GM23338 (cell line): Measurements from ENCODE around the gene SERPINA1. TPM values are rescaled to one million over a fixed set of nuclear protein-coding genes. Genes with fewer than 3 reads are reported as not detected.

Experiments
- ATAC-seq: fragments of 200-7000 bp; cut with Tn5 transposase; 3 replicates; pipeline ENCODE4 v1.9.1; 2020
- DNase-seq: peaks from one replicate; pipeline ENCODE4 v3.0.0-alpha.2; 2015; ENCODE audit warnings: low spot score
- H2AFZ ChIP-seq: fragments of 200-600 bp; sonication (generic); 2 replicates; pipeline ENCODE4 v1.8.0; 2016; ENCODE audit warnings: antibody characterized with exemption, mild to moderate bottlenecking, moderate library complexity
- H3F3A ChIP-seq: fragments of 200-600 bp; sonication (generic); replicated peaks from 2 replicates; pipeline ENCODE4 v1.8.0; 2017; ENCODE audit warnings: antibody characterized with exemption, mixed run types, low read depth
- H3K27ac ChIP-seq: fragments of 200-600 bp; sonication (generic); 2 replicates; pipeline ENCODE4 v1.6.1; 2016; ENCODE audit warnings: low read depth
- H3K27me3 ChIP-seq: fragments of 200-600 bp; sonication (generic); 2 replicates; pipeline ENCODE4 v1.8.0; 2016; ENCODE audit warnings: mild to moderate bottlenecking, mixed run types, moderate library complexity; ENCODE audit not compliant: insufficient read depth
- H3K36me3 ChIP-seq: fragments of 200-600 bp; sonication (generic); 2 replicates; pipeline ENCODE4 v1.8.0; 2016; ENCODE audit warnings: mild to moderate bottlenecking; ENCODE audit not compliant: insufficient read depth
- H3K4me1 ChIP-seq: fragments of 200-600 bp; sonication (generic); 2 replicates; pipeline ENCODE4 v1.8.0; 2016; ENCODE audit warnings: mild to moderate bottlenecking, moderate library complexity; ENCODE audit not compliant: insufficient read depth
- H3K4me2 ChIP-seq: fragments of 200-600 bp; sonication (generic); 2 replicates; pipeline ENCODE4 v1.7.1; 2017; ENCODE audit warnings: mixed run types
- H3K4me3 ChIP-seq: fragments of 200-600 bp; sonication (generic); 2 replicates; pipeline ENCODE4 v1.6.1; 2016; ENCODE audit warnings: mixed run types
- H3K79me2 ChIP-seq: fragments of 200-600 bp; sonication (generic); replicated peaks from 2 replicates; pipeline ENCODE4 v1.8.0; 2017; ENCODE audit warnings: mild to moderate bottlenecking; ENCODE audit not compliant: insufficient read depth
- H3K9me2 ChIP-seq: fragments of 200-600 bp; sonication (generic); 2 replicates; pipeline ENCODE4 v1.8.0; 2017; ENCODE audit not compliant: insufficient read depth
- H4K20me1 ChIP-seq: fragments of 200-600 bp; sonication (generic); replicated peaks from 2 replicates; pipeline ENCODE4 v1.8.0; 2017; ENCODE audit warnings: mild to moderate bottlenecking; ENCODE audit not compliant: insufficient read depth
- H3K27ac Mint-ChIP-seq: 2 replicates; pipeline ENCODE4 v1.8.0; 2020; ENCODE audit warnings: inconsistent platforms, mild to moderate bottlenecking, moderate library complexity, mixed read lengths
- H3K27me3 Mint-ChIP-seq: 3 replicates; pipeline ENCODE4 v1.8.0; 2022; ENCODE audit warnings: low read depth, mild to moderate bottlenecking, moderate library complexity, mixed read lengths, inconsistent platforms; ENCODE audit not compliant: insufficient read depth, poor library complexity
- H3K36me3 Mint-ChIP-seq: 3 replicates; pipeline ENCODE4 v1.8.0; 2021; ENCODE audit warnings: low read depth, mild to moderate bottlenecking, inconsistent platforms, moderate library complexity, mixed read lengths
- H3K4me1 Mint-ChIP-seq: 3 replicates; pipeline ENCODE4 v1.8.0; 2020; ENCODE audit warnings: mild to moderate bottlenecking, inconsistent platforms, mixed read lengths
- H3K4me3 Mint-ChIP-seq: 3 replicates; pipeline ENCODE4 v1.8.0; 2021; ENCODE audit warnings: moderate library complexity, mild to moderate bottlenecking, inconsistent platforms, mixed read lengths
- H3K9me3 Mint-ChIP-seq: 3 replicates; pipeline ENCODE4 v1.8.0; 2020; ENCODE audit warnings: moderate library complexity, mild to moderate bottlenecking, inconsistent platforms, mixed read lengths
- CTCF ChIP-seq, 2 experiments: fragments of 200-600 bp in 1 of 2; sonication (generic) in 1 of 2; conservative IDR thresholded peaks; 2 replicates each; pipeline versions ENCODE4 v1.5.1 to v1.6.1; 2016 to 2017; ENCODE audit warnings: antibody characterized with exemption in 2 of 2, low read depth in 2 of 2, mild to moderate bottlenecking in 2 of 2, moderate library complexity in 1 of 2
- EZH2 ChIP-seq: fragments of 200-600 bp; sonication (generic); IDR thresholded peaks from one replicate; pipeline ENCODE4 v1.8.0; 2017; ENCODE audit warnings: antibody characterized with exemption, mild to moderate bottlenecking, low read depth; ENCODE audit not compliant: unreplicated experiment
- NANOG ChIP-seq: IDR thresholded peaks from 2 replicates; pipeline ENCODE4 v1.6.1; 2016; ENCODE audit warnings: antibody characterized with exemption, borderline replicate concordance
- REST ChIP-seq: IDR thresholded peaks from one replicate; pipeline ENCODE4 v1.6.1; 2018; ENCODE audit warnings: antibody characterized with exemption; ENCODE audit not compliant: unreplicated experiment
- STAT1 ChIP-seq: IDR thresholded peaks from one replicate; pipeline ENCODE4 v1.6.1; 2016; ENCODE audit warnings: antibody characterized with exemption; ENCODE audit not compliant: unreplicated experiment
- ZNF114 ChIP-seq: fragments of 250-450 bp; sonication (Bioruptor Pico); IDR thresholded peaks from 2 replicates; pipeline ENCODE4 v1.5.0; 2020; ENCODE audit warnings: mild to moderate bottlenecking, moderate library complexity
- ZNF462 ChIP-seq: fragments of 250-450 bp; sonication (Bioruptor Pico); IDR thresholded peaks from 2 replicates; pipeline ENCODE4 v1.5.0; 2020; ENCODE audit warnings: mild to moderate bottlenecking, moderate library complexity
- polyA plus RNA-seq: library from polyadenylated mRNA; unstranded; fragments of >200 nt; fragmentation: Nextera tagmentation; extraction: Ambion mirVana; gene quantifications from 2 replicates; pipeline ENCODE4 v1.2.1, GENCODE V29; 2016
- total RNA-seq: library from RNA; depleted of rRNA; stranded (reverse); fragments of >200 nt; shearing (Covaris generic); gene quantifications from 2 replicates; pipeline ENCODE4 v1.2.3, GENCODE V29; 2014

SERPINA1 gene
- total and polyA plus RNA-seq, 2 experiments from 2014 or later, result not detected

- no peak for ATAC-seq
- no peaks in the 10 kb centered on the region for H3K9me3 Mint-ChIP-seq
- H3K27me3 Mint-ChIP-seq, result peaks cover 3% of the 10 kb centered on the region
Measured at GRCh38 chr14:94331462-94331861, 56.9 kb downstream of the SERPINA1 start.

More at GRCh38 chr14:94331462-94331861, 56.9 kb downstream of the SERPINA1 start:
- TF ChIP-seq STAT1 (no peak), ZNF114 (CRISPR knock-in tag) (no peak), NANOG (no peak), EZH2 (no peak), ZNF462 (CRISPR knock-in tag) (no peak), REST (no peak), CTCF (conservative IDR thresholded peaks at IDR 0.05; ENCODE audit: low read depth in 2 of 2) (no peak)
- H3F3A ChIP-seq, result no peaks in the 10 kb centered on the region
- no peak overlapping the region for H3K4me3 ChIP-seq
- peaks cover 6% of the 10 kb centered on the region; the same call in 2 of the 3 replicates for H3K4me1 Mint-ChIP-seq
- no peaks in the 10 kb centered on the region for H3K27me3 ChIP-seq
- no peak overlapping the region for H3K27ac Mint-ChIP-seq
- no peak for DNase-seq
- H3K27ac ChIP-seq, result no peak overlapping the region
- no peak overlapping the region for H3K4me2 ChIP-seq
- H3K4me3 Mint-ChIP-seq, result no peak overlapping the region
- no peaks in the 10 kb centered on the region for H3K36me3 Mint-ChIP-seq
- no peaks in the 10 kb centered on the region for H4K20me1 ChIP-seq
- no peak overlapping the region for H2AFZ ChIP-seq
- H3K79me2 ChIP-seq, result no peaks in the 10 kb centered on the region
- no peaks in the 10 kb centered on the region for H3K9me2 ChIP-seq
- no peaks in the 10 kb centered on the region for H3K36me3 ChIP-seq
- no peaks in the 10 kb centered on the region for H3K4me1 ChIP-seq
